Daoy (cell line): ENCODE results near the gene TMEM170A. TPM values are rescaled to one million over a fixed set of nuclear protein-coding genes. Genes with fewer than 3 reads are reported as not detected.
A peak's percentile ranks its signal among the peaks of the same experiment; 100 is the strongest.
"Not testable (repeated sequence)": the region's sequence is repeated elsewhere in the genome, so short reads cannot be mapped to it uniquely, and the experiment has no call there.

Source experiments
- DNase-seq: peaks from one replicate; pipeline ENCODE4 v3.0.0-alpha.2; 2015; ENCODE audit warnings: low read depth
- total RNA-seq: library from RNA; depleted of rRNA; stranded (reverse); fragments of >200 nt; shearing (Covaris generic); gene quantifications from 2 replicates; pipeline ENCODE4 v1.2.3, GENCODE V29; 2014

The TMEM170A gene
- total RNA-seq, 1 experiment from 2014 or later: 29.1 TPM

DNA sequence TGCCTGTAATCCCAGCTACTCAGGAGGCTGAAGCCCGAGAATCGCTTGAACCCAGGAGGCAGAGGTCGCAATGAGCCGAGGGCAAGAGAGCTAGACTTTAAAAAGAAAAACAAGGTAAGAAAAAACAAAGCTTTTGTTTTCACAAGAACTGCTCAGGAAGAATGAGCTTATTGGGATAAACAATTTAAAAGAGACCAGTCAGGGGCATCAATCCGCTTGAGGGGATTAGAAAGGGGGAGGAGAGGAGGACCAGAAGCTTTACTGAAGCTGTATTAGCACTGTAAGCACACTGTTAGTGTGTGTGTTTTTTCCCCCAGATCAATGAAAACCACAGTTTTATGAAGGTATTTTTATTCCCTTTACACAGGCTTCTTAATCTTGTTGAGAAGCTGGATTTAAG, 8.8 kb downstream of the TMEM170A start:
- DNase-seq: no peak

- no peak for DNase-seq
Measured at GRCh38 chr16:75452464-75453190, 11.9 kb downstream of the TMEM170A start.

- DNase-seq: no peak
Measured at GRCh38 chr16:75446416-75446815, 18.1 kb downstream of the TMEM170A start.

GRCh38 chr16:75445298-75445697, 19.2 kb downstream of the TMEM170A start:
- DNase-seq: no peak

DNA sequence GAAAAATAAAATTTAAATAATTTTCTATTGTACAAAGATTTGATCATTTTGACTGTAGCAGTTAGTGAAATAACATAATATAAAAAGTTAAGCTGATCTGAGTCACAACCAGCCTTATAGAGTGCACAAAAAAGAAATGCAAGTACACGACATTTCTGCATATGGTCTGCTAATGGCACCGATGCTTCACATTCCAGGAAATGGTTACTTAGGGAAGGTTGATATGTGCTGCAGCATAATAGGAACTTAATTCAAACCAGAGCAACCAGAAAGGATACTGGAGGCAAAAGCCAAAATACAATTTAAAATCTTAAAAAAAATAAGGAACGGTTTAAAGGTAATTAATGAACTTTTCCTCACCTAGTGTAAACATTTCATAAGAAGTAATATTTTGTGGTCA, 21.2 kb downstream of the TMEM170A start:
- no peak for DNase-seq

DNA sequence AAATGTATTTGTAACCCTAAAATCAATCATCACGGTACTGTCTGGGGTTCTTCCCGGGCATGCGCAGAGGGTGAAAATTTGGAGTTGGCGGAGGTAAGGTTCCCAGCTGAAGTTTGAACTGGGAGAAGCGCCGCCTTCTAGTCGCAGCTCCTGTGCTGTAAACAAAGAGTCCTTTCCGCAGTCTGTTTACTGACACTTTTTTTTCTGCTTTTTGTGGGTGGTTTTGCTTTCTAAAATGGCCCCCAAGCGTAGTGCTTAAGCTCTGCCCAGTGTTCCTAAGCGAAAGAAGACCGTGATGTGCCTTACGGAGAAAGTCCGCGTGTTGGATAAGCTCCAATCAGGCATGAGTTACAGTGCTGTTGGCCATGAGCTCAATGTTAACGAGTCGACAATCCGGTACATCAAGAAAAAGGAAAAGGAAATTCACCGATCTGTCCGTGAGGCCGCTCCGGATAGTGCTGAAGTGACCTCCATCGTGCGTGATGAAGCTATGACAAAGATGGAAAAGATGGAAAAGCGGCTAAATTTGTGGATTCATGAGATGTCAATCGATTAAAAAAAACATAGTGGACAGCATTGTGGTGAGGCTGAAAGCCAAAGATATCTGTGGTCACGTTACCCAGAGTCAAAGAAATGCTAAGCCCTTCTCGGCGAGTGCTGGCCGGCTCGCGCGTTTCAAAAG, 30.6 kb downstream of the TMEM170A start:
- peak; percentile 85 for DNase-seq

- peak; percentile 95 for DNase-seq
Measured at GRCh38 chr16:75432828-75433731, 31.4 kb downstream of the TMEM170A start, which contains the start of gene CFDP1. TSS of gene CFDP1 (minus strand) at chr16:75433503. CDS start at chr16:75433352, 151 bp downstream.

- DNase-seq: no peak
Measured at GRCh38 chr16:75429621-75430403, 34.7 kb downstream of the TMEM170A start.

GRCh38 chr16:75426524-75426923, 38.0 kb downstream of the TMEM170A start:
- peak; percentile 18 for DNase-seq

DNA sequence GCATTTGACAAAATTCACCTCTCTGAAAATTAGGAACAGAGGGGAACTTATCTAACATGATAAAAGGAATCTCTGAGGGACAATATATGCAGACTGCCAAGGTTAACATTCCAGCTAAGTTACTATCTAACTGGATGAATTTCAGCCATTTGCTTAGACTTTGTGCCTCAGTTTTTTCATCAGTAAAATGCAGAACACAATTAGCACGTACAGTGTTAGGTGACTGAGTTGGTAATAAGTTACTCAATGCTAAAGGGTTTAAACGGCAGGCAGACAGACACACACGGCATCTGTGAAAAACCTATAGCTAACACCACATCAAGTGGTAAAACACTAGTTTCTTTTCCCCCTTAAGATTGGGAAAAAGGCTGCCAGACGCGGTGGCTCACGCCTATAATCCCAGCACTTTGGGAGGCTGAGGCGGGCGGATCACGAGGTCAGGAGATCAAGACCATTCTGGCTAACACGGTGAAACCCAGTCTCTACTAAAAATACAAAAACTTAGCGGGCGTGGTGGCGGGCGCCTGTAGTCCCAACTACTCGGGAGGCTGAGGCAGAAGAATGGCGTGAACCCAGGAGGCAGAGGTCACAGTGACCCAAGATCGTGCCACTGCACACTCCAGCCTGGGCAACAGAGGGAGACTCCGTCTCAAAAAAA, 40.3 kb downstream of the TMEM170A start:
- DNase-seq: not testable (repeated sequence)

DNA sequence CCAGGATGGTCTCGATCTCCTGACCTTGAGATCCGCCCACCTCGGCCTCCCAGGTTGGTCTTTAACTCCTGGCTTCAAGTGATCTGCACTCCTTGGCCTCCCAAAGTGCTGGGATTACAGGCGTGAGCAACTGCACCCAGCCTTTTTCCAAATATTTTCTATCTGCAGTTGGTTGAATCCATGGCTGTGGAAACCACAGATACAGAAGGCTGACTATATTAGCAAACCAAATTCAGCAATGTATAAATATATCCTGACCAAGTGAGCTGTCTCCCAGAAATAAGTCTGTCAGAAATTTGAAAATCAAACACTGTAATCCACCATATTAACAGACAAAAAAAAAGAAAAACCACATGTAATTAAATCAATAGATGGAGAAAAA, 40.8 kb downstream of the TMEM170A start:
- no peak for DNase-seq

- DNase-seq: no peak
Measured at GRCh38 chr16:75421820-75422126, 42.7 kb downstream of the TMEM170A start.

- peak; percentile 63 for DNase-seq
Measured at GRCh38 chr16:75420987-75421819, 43.3 kb downstream of the TMEM170A start.

DNA sequence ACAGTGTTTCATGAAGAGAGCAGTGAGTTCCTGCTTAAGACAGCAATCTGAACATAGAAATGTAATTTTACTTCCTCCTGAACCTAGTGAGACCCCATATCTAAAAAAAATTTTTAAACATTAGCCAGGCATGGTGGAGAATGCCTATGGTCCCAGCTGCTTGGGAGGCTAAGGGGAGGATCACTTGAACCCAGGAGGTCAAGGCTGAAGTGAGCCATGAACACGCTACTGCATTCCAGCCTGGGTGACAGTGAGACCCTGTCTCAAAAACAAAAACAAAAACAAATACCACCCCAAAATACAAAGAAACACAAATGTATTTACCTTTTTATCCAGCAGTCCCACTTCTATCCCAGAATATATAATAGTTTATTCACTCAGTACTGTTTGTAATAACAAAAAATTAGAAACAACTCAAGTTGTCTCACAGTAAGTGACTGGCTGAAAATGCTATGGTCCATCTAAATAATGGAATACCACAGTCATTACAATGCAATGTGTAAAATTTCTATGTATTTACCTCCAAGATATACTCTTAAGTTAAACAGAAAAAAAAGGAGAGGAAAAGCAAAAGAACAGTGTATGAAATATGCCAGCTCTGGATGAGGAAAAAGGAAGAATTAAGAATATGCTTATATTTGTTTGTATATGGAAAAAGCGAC, 47.5 kb downstream of the TMEM170A start:
- no peak for DNase-seq

- no peak for DNase-seq
Measured at GRCh38 chr16:75415169-75415905, 49.2 kb downstream of the TMEM170A start.

GRCh38 chr16:75413951-75414350, 50.5 kb downstream of the TMEM170A start:
- DNase-seq: no peak

DNA sequence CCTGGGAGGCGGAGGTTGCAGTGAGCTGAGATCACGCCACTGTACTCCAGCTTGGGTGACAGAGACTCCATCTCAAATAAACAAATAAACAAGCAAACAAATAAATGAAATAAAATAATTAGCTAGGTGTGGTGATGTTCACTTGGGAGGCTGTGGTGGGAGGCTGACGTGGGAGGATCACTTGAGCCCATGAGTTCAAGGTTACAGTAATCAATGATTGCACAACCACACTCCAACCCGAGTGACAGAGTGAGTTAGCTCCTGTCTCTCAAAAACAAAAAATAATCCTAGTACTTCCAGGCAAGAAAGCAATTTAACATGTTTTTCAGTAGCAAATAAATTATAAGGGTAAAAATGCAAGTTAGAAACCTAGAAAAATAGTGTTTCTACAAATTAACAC, 57.5 kb downstream of the TMEM170A start:
- no peak for DNase-seq

DNA sequence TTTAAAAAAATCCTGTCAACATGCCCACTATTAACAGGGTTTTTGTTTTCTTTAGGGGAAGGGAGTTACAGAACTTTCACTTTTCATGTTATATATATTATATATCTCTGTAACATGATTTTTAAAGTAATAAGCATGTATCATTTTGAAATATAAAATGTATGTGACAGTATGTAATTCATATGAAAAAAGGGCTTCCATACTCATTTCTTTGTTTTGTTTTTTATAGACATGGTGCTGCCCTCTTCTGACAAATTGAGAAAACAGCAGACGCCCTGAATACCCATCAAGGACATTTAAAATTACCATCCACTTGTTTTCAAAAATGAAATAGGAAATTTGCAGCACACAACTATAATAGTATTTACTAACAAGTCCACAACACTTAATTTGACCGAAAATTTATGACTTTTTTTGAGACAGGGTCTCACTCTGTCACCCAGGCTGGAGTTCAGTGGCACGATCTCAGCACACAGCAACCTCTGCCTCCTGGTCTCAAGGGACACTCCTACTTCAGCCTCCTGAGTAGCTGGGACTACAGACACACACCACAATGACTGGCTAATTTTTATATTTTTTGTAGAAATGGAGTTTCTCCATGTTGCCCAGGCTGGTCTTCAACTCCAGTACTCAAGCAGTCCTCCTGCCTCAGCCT, 61.5 kb downstream of the TMEM170A start:
- peak; percentile 18 for DNase-seq
